Measurements from ENCODE around the gene ADGRF3.
"Not testable (repeated sequence)": the region's sequence is repeated elsewhere in the genome, so short reads cannot be mapped to it uniquely, and the experiment has no call there.

ADGRF3 gene

DNA sequence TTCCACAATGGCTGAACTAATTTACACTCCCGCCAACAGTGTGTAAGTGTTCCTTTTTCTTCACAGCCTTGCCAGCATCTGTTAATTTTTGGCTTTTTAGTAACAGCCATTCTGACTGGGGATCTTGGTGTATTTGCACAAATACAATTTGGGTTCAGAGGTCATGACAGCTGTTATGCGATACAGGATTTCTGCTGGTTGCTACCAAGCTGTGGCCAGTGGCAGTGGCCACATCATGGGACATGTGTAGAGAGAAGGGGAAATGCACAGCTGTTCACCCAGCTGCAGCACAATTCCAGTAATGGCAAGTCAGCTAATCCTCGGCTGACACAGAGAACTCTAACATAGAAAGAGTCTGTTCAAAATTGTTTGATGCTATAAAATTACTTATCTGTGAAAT lies 21.7 kb downstream of the ADGRF3 start:
- H3K4me1 ChIP-seq (ENCODE audit: insufficient read depth, low read length, severe bottlenecking) = no peaks in the 10 kb centered on the region
- H3K36me3 ChIP-seq (ENCODE audit: insufficient read depth, low read length) = no peaks in the 10 kb centered on the region
- H2AFZ ChIP-seq (ENCODE audit: low read length) = no peak overlapping the region
- H3K4me3 ChIP-seq (ENCODE audit: low read depth, low read length, poor library complexity, severe bottlenecking) = no peak overlapping the region
- H4K20me1 ChIP-seq (ENCODE audit: insufficient read depth, low read length) = no peaks in the 10 kb centered on the region
- no peaks in the 10 kb centered on the region for H3F3A ChIP-seq (ENCODE audit: insufficient read depth, low read length)
- no peaks in the 10 kb centered on the region for H3K9me2 ChIP-seq (ENCODE audit: low read depth, low read length)
- no peak overlapping the region for H3K4me2 ChIP-seq (ENCODE audit: low read length)
- H3K27me3 ChIP-seq (ENCODE audit: insufficient read depth, low read length) = no peaks in the 10 kb centered on the region
- TF ChIP-seq EZH2 (IDR thresholded peaks at IDR 0.05; ENCODE audit: borderline replicate concordance, low read length) = no peak
- TF ChIP-seq, protein P1, sequence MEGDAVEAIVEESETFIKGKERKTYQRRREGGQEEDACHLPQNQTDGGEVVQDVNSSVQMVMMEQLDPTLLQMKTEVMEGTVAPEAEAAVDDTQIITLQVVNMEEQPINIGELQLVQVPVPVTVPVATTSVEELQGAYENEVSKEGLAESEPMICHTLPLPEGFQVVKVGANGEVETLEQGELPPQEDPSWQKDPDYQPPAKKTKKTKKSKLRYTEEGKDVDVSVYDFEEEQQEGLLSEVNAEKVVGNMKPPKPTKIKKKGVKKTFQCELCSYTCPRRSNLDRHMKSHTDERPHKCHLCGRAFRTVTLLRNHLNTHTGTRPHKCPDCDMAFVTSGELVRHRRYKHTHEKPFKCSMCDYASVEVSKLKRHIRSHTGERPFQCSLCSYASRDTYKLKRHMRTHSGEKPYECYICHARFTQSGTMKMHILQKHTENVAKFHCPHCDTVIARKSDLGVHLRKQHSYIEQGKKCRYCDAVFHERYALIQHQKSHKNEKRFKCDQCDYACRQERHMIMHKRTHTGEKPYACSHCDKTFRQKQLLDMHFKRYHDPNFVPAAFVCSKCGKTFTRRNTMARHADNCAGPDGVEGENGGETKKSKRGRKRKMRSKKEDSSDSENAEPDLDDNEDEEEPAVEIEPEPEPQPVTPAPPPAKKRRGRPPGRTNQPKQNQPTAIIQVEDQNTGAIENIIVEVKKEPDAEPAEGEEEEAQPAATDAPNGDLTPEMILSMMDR (IDR thresholded peaks at IDR 0.05; ENCODE audit: low read length) = no peak
- H3K27ac ChIP-seq (ENCODE audit: low read depth, low read length, poor library complexity, severe bottlenecking) = no peak overlapping the region
- no peak overlapping the region for H3K9ac ChIP-seq (ENCODE audit: low read length)
- H3K79me2 ChIP-seq (ENCODE audit: insufficient read depth, low read length) = no peaks in the 10 kb centered on the region
- no peaks in the 10 kb centered on the region for H3K9me3 ChIP-seq (ENCODE audit: low read length)

DNA sequence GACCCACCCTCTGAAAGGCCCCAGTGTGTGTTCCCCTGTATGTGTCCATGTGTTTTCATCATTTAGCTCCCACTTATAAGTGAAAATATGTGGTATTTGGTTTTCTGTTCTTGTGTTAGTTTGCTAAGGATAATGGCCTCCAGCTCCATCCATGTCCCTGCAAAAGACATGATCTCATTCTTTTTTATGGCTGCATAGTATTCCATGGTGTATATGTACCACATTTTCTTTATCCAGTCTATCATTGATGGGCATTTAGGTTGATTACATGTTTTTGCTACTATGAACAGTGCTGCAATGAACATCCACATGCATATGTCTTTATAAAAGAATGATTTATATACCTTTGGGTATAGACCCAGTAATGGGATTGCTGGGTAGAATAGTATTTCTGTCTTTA lies 22.1 kb downstream of the ADGRF3 start:
- not testable (repeated sequence) for H3K9ac ChIP-seq (ENCODE audit: low read length); H3K36me3 ChIP-seq (ENCODE audit: insufficient read depth, low read length); H3K4me2 ChIP-seq (ENCODE audit: low read length); H3K27ac ChIP-seq (ENCODE audit: low read depth, low read length, poor library complexity, severe bottlenecking); H3K79me2 ChIP-seq (ENCODE audit: insufficient read depth, low read length); H3K4me1 ChIP-seq (ENCODE audit: insufficient read depth, low read length, severe bottlenecking); H3K9me3 ChIP-seq (ENCODE audit: low read length); H3F3A ChIP-seq (ENCODE audit: insufficient read depth, low read length); H3K4me3 ChIP-seq (ENCODE audit: low read depth, low read length, poor library complexity, severe bottlenecking); H2AFZ ChIP-seq (ENCODE audit: low read length); H3K9me2 ChIP-seq (ENCODE audit: low read depth, low read length); H4K20me1 ChIP-seq (ENCODE audit: insufficient read depth, low read length); H3K27me3 ChIP-seq (ENCODE audit: insufficient read depth, low read length)

DNA sequence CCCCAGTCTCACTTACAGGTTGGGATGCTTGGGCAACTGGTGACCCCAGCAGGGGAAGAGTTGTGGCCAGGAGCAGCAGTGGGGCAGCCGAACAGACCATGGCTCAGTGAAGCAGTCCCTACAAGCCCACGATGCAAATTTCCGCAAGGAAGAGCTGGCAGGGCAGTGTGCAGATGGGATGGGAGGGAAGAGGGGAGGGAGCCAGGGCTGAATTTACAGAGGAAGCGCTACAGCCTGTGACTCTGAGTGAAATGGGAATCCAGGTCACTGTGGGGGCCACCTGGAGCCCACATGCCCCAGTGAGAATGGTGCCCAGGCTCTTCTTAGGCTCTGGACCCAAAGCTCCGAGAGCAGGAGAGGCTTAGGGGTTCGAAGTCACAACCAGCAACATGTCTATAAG lies 27.6 kb downstream of the ADGRF3 start:
- TF ChIP-seq EZH2 (IDR thresholded peaks at IDR 0.05; ENCODE audit: borderline replicate concordance, low read length) = no peak
- TF ChIP-seq, protein P1 (IDR thresholded peaks at IDR 0.05; ENCODE audit: low read length) = no peak
- no peaks in the 10 kb centered on the region for H4K20me1 ChIP-seq (ENCODE audit: insufficient read depth, low read length)
- H3K36me3 ChIP-seq (ENCODE audit: insufficient read depth, low read length) = no peaks in the 10 kb centered on the region
- no peaks in the 10 kb centered on the region for H3K4me1 ChIP-seq (ENCODE audit: insufficient read depth, low read length, severe bottlenecking)
- no peaks in the 10 kb centered on the region for H3K9me3 ChIP-seq (ENCODE audit: low read length)
- H3K9ac ChIP-seq (ENCODE audit: low read length) = no peak overlapping the region
- H3K27me3 ChIP-seq (ENCODE audit: insufficient read depth, low read length) = peaks cover 10% of the 10 kb centered on the region; the same call in 1 of the 2 replicates
- H3K9me2 ChIP-seq (ENCODE audit: low read depth, low read length) = no peaks in the 10 kb centered on the region
- no peak overlapping the region for H2AFZ ChIP-seq (ENCODE audit: low read length)
- H3K4me3 ChIP-seq (ENCODE audit: low read depth, low read length, poor library complexity, severe bottlenecking) = no peak overlapping the region
- no peaks in the 10 kb centered on the region for H3F3A ChIP-seq (ENCODE audit: insufficient read depth, low read length)
- no peaks in the 10 kb centered on the region for H3K79me2 ChIP-seq (ENCODE audit: insufficient read depth, low read length)
- no peak overlapping the region for H3K27ac ChIP-seq (ENCODE audit: low read depth, low read length, poor library complexity, severe bottlenecking)
- H3K4me2 ChIP-seq (ENCODE audit: low read length) = no peak overlapping the region

DNA sequence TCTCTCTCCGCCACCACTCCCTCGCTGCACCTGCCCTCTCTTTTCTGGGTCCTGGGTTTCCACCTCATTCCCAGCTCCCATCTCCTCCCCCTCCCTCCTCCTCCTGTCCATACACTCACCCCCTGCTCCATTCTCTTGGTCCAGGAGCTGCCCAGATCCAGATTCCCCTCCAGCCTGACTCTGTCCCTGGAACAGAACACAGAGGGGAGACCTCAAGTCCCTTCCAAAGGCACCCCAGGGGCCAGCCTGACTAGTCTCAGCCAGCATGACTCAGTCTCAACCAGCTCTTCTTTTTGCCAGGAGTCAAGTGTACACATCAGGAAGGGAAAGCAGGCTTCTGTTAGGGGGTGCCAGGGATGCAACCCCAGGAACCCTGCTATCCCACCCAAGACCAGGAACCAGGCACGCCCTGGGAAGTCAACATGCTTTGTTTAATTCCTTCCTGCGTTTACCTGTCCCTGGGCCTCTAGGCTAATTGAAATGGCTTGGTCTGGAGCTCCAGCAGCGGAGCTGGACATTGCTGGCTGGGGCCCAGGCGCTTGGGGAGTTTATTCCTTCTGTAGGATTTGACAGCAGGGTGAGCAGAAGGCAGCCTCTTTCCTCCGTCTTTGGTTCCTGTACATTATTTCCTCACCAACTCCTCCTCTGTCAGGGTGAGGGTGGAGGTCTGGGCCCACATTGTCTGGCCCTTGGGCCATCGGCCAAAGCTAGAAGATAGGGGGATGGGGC lies 29.0 kb downstream of the ADGRF3 start:
- Histone ChIP-seq H3K9me3 (ENCODE audit: low read length) (no peaks in the 10 kb centered on the region), H2AFZ (ENCODE audit: low read length) (no peak overlapping the region), H3K4me2 (ENCODE audit: low read length) (no peak overlapping the region), H4K20me1 (ENCODE audit: insufficient read depth, low read length) (no peaks in the 10 kb centered on the region), H3K4me1 (ENCODE audit: insufficient read depth, low read length, severe bottlenecking) (no peaks in the 10 kb centered on the region), H3K4me3 (ENCODE audit: low read depth, low read length, poor library complexity, severe bottlenecking) (no peak overlapping the region), H3F3A (ENCODE audit: insufficient read depth, low read length) (no peaks in the 10 kb centered on the region), H3K27ac (ENCODE audit: low read depth, low read length, poor library complexity, severe bottlenecking) (no peak overlapping the region), H3K27me3 (ENCODE audit: insufficient read depth, low read length) (peaks cover 10% of the 10 kb centered on the region; the same call in 1 of the 2 replicates), H3K9ac (ENCODE audit: low read length) (no peak overlapping the region), H3K9me2 (ENCODE audit: low read depth, low read length) (no peaks in the 10 kb centered on the region), H3K36me3 (ENCODE audit: insufficient read depth, low read length) (no peaks in the 10 kb centered on the region), H3K79me2 (ENCODE audit: insufficient read depth, low read length) (no peaks in the 10 kb centered on the region)
- no peak for TF ChIP-seq EZH2 (IDR thresholded peaks at IDR 0.05; ENCODE audit: borderline replicate concordance, low read length)
- TF ChIP-seq, protein P1 (IDR thresholded peaks at IDR 0.05; ENCODE audit: low read length) = no peak

Measured in OCI-LY1 (cell line).